Keratinocyte (primary cell): ENCODE results near the gene ARHGEF6.

Experiments
- EZH2 ChIP-seq: IDR thresholded peaks from one replicate; pipeline ENCODE4 v1.6.1; 2012; ENCODE audit warnings: inconsistent platforms, mild to moderate bottlenecking, low read length, moderate library complexity
- TF ChIP-seq, protein P1 (sequence below), 3 experiments: IDR thresholded peaks in 1 of 3; conservative IDR thresholded peaks in 1 of 3; optimal IDR thresholded peaks in 1 of 3; 2 replicates in 2 of 3; 3 replicates in 1 of 3; pipeline versions ENCODE3 to v1.5.1; 2011; ENCODE audit warnings: low read length in 3 of 3, mild to moderate bottlenecking in 3 of 3, moderate library complexity in 2 of 3, control low read depth in 1 of 3, inconsistent platforms in 1 of 3; ENCODE audit not compliant: insufficient read depth in 2 of 3; ENCODE audit errors: extremely low read depth in 1 of 3

GRCh38 chrX:136797787-136798186 lies 17.1 kb upstream of the ARHGEF6 start:
- TF ChIP-seq, protein P1, sequence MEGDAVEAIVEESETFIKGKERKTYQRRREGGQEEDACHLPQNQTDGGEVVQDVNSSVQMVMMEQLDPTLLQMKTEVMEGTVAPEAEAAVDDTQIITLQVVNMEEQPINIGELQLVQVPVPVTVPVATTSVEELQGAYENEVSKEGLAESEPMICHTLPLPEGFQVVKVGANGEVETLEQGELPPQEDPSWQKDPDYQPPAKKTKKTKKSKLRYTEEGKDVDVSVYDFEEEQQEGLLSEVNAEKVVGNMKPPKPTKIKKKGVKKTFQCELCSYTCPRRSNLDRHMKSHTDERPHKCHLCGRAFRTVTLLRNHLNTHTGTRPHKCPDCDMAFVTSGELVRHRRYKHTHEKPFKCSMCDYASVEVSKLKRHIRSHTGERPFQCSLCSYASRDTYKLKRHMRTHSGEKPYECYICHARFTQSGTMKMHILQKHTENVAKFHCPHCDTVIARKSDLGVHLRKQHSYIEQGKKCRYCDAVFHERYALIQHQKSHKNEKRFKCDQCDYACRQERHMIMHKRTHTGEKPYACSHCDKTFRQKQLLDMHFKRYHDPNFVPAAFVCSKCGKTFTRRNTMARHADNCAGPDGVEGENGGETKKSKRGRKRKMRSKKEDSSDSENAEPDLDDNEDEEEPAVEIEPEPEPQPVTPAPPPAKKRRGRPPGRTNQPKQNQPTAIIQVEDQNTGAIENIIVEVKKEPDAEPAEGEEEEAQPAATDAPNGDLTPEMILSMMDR (optimal IDR thresholded peaks at IDR 0.05 in 1 of 3, IDR thresholded peaks at IDR 0.05 in 1 of 3, conservative IDR thresholded peaks at IDR 0.05 in 1 of 3; ENCODE audit: extremely low read depth in 1 of 3, insufficient read depth in 2 of 3, low read length in 3 of 3): no peak
- TF ChIP-seq EZH2: no peak
